GM13977 (cell line): ENCODE results near the gene PGLYRP3.

Source experiments
- DNase-seq: peaks from one replicate; pipeline ENCODE4 v3.0.0; 2012; ENCODE audit warnings: low spot score
- in situ Hi-C: fragments of 300-500 bp; cut with MboI; formaldehyde crosslinking; loops from one replicate; pipeline ENCODE4 v1.12.0; 2022; ENCODE audit warnings: low sequenced_read_pairs, low pct_unique_long_range_greater_than_20kb, mixed read lengths, inconsistent platforms; ENCODE audit not compliant: unreplicated experiment
- TF ChIP-seq, protein P1 (sequence below): IDR thresholded peaks from 2 replicates; pipeline ENCODE4 v1.5.1; 2012; ENCODE audit warnings: mild to moderate bottlenecking, control low read depth; ENCODE audit not compliant: insufficient read depth; ENCODE audit errors: extremely low read depth, missing control alignments

PGLYRP3 gene

DNA sequence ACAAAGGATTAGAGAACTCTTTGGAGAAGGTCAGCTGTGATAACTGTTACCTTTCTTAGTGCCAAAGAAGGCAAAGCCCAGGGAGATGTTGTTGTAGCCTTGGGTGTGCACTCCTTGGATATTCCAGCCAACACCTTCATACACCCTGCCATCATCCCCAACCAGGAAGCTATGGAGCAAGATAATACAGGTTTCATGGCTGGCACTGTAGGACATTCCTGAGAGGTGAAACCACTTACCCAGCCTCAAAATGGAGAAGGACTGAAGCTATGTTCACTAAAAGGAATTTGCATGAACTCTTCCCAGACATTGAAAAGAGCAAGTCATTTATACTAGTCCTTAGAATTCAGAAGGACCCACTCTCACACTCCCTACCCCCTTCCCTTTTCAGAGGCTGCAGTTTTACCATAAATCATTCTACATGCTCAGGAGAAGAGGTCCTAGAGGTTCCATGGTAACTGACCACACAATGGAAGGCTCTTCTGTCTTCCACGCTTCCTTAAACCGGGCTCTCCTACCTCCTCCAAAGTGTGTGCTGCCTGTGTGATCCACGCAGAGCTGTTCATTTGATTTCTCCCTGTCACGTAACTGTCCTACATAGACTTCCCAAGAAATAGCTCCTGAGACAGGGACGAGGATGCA is 30.4 kb upstream of the PGLYRP3 start:
- no peak for DNase-seq
- TF ChIP-seq, protein P1, sequence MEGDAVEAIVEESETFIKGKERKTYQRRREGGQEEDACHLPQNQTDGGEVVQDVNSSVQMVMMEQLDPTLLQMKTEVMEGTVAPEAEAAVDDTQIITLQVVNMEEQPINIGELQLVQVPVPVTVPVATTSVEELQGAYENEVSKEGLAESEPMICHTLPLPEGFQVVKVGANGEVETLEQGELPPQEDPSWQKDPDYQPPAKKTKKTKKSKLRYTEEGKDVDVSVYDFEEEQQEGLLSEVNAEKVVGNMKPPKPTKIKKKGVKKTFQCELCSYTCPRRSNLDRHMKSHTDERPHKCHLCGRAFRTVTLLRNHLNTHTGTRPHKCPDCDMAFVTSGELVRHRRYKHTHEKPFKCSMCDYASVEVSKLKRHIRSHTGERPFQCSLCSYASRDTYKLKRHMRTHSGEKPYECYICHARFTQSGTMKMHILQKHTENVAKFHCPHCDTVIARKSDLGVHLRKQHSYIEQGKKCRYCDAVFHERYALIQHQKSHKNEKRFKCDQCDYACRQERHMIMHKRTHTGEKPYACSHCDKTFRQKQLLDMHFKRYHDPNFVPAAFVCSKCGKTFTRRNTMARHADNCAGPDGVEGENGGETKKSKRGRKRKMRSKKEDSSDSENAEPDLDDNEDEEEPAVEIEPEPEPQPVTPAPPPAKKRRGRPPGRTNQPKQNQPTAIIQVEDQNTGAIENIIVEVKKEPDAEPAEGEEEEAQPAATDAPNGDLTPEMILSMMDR: no peak
- in situ Hi-C loops: no loop called here

DNA sequence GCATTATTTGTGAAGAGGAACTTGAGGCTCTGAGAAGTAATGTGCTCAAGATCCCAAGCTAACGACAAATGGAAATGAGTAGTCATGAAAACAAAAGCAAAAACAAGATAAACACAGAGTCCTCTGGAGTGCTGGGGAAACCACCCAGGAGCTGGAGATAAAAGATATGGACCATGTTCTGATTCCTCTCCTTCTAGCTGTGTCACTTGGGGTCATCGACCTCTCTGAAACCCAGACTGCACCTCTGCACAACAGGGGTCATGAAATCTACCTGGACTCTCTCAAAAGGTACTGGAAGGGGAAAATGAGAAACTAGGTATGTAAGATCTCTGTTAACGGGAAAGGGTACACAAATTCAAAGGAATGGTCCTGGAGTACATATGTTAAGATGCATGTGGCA is 29.4 kb upstream of the PGLYRP3 start:
- DNase-seq: no peak
- TF ChIP-seq, protein P1: no peak
- in situ Hi-C loops: no loop called here

DNA sequence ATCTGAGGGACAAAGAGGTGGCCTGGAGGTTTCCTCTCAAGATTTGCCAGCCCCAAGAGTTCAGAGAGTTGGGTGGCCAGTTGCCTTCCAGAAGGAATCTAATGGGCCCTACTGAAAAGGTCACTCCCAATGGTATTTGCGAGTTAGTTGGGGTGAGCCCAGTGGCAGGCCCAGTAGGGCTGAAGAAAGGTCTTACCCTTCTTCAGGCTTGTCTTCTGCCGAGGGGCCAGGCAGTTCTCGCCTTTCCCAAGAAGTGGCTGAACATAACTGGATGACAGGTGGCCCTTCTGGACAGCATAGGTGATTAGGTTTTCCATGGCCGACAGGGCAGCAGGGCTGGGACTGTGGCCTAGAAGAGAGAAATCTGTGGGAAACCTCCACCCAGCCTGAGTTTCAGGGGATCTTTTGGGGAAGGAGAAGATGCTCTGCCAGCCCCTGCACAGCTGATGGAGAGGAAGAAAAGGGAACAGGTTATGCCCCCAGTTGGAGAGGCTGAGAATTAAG is 28.7 kb upstream of the PGLYRP3 start:
- in situ Hi-C loops: no loop called here
- DNase-seq: no peak
- TF ChIP-seq, protein P1: no peak

DNA sequence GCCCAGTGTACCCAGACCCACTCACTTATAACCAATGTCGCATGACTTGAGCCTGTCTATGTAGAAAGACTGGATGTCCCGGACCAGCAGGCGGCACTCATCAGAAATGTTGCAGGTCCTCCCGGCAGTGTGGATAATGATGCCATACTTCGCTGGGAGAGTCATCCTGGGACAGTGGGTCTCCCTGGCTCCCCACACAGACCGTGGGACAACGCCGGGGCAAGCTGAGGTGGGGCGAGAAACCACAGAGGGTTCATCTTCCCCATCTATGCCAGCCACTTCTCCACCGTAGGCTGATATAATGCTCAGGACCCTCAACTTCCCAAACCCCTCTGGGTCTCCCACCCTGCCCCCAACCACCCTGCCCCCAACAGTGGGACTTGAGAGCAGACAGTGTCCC is 27.6 kb upstream of the PGLYRP3 start:
- in situ Hi-C loops: no loop called here
- TF ChIP-seq, protein P1: no peak

DNA sequence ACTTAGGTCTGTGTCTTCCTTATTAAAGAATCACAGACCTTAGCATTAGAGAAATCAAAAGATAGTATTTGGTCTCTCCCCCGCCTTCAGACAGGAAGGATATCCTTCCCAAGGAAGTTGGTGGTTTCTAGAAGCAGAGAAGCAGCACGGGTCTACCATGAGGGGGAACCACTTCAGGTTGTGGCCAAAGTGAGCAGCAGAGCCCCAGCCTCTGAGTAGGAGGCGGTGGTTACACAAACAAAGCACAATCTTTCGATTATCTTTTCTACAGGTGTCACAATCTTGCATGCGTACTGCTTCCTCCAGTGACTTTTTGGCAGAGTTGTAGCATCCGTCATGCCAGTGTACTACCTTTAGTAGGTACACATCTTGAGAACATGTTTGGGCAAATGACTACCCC is 27.1 kb upstream of the PGLYRP3 start:
- in situ Hi-C loops: no loop called here
- no peak for DNase-seq

More for the DNA sequence above, 27.6 kb upstream of the PGLYRP3 start:
- DNase-seq: no peak

DNA sequence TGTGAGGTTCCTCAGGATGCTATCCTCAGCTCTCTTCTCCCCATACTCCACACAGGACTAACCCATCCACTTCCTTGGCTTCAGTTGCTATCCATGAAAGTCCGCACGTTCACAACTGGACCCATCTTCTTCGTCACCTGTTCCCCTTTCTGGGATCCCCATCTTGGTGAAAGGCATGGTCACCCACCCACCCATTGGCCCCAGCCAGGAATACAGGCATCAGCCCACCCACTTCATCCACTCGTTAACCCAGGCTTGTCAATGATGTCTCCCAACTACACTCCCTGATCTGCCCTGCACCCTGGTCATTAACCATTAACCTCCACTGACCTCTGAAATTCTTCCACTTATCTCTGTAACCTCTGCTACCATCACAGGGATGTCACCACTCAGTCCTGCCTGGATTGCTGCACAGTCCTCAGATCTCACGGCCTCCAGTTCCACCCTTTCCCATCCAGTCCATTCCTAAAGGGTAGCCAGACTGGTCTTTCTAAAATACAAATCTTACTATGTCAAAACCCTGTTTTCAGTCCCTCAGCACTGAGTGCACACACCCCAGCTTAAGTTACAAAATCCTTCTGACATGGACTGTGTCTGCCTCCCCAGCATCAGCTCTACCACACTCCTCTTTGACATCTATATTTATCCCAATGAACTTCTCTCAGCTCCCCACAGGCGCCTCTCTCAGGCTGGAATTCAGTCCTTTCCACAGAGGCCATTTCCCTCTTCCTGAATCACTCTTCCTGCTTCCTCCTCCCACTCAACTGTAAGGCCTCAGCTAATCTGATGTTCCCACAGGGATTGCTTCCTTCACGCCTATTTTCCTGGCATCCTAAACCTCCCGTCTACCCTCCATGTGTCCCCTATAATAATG is 25.5 kb upstream of the PGLYRP3 start:
- DNase-seq: no peak
- in situ Hi-C loops: no loop called here
- TF ChIP-seq, protein P1: no peak

More for the DNA sequence above, 27.1 kb upstream of the PGLYRP3 start:
- TF ChIP-seq, protein P1: peak; percentile 2
